Osteocyte (in vitro differentiated cells): ENCODE data around the gene ANKS1B. TPM values are rescaled to one million over a fixed set of nuclear protein-coding genes. Genes with fewer than 3 reads are reported as not detected.

Experiments used
- DNase-seq: peaks from one replicate; pipeline ENCODE4 v3.0.0; 2021; ENCODE audit warnings: mixed read lengths; ENCODE audit not compliant: unreplicated experiment; ENCODE audit errors: extremely low spot score
- H3K27ac Mint-ChIP-seq: one replicate; pipeline ENCODE4 v1.8.0; 2021; ENCODE audit warnings: mild to moderate bottlenecking, mixed read lengths; ENCODE audit not compliant: unreplicated experiment
- H3K27me3 Mint-ChIP-seq: one replicate; pipeline ENCODE4 v1.8.0; 2021; ENCODE audit warnings: mixed read lengths; ENCODE audit not compliant: unreplicated experiment
- H3K36me3 Mint-ChIP-seq: one replicate; pipeline ENCODE4 v1.8.0; 2021; ENCODE audit warnings: mixed read lengths; ENCODE audit not compliant: unreplicated experiment
- H3K4me1 Mint-ChIP-seq: one replicate; pipeline ENCODE4 v1.8.0; 2021; ENCODE audit warnings: mixed read lengths; ENCODE audit not compliant: unreplicated experiment
- H3K4me3 Mint-ChIP-seq: one replicate; pipeline ENCODE4 v1.8.0; 2021; ENCODE audit warnings: mild to moderate bottlenecking, moderate library complexity, mixed read lengths; ENCODE audit not compliant: unreplicated experiment
- H3K9me3 Mint-ChIP-seq: one replicate; pipeline ENCODE4 v1.8.0; 2021; ENCODE audit warnings: mixed read lengths; ENCODE audit not compliant: unreplicated experiment
- total RNA-seq: library from RNA; stranded (reverse); gene quantifications from 2 replicates; pipeline ENCODE4 v1.2.1, GENCODE V29; 2021
- TF ChIP-seq, protein P1 (sequence below): fragments of 200-600 bp; sonication (generic); IDR thresholded peaks from 2 replicates; pipeline ENCODE4 v1.5.0; 2021; ENCODE audit warnings: antibody characterized with exemption, mild to moderate bottlenecking, moderate library complexity

ANKS1B gene
- total RNA-seq, 1 donor from 2014 or later, result 0.70 TPM

DNA sequence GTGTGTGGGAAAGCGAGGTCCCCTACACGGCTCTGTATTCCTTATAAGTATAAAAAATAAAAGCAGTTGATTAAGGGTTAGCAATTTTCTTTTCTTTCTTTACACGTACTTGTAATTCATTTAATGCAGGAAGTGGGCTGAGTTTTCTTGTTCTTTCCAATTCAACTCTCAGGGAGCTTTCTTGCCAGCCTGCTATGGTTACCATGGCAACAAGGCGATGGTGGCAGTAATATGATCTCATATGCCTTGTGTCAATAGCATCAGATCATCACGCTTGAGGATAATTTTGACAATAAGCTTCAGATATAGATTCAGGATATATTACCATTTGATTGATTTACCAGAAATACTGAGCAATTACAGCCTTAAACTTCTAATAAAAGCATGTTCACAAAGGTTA is 873.1 kb downstream of the ANKS1B start:
- Mint-ChIP-seq H3K4me1 (no peaks in the 10 kb centered on the region), H3K36me3 (no peaks in the 10 kb centered on the region), H3K27me3 (no peaks in the 10 kb centered on the region), H3K9me3 (no peaks in the 10 kb centered on the region), H3K27ac (no peak overlapping the region), H3K4me3 (no peak overlapping the region)
- no peak for DNase-seq
- TF ChIP-seq, protein P1, sequence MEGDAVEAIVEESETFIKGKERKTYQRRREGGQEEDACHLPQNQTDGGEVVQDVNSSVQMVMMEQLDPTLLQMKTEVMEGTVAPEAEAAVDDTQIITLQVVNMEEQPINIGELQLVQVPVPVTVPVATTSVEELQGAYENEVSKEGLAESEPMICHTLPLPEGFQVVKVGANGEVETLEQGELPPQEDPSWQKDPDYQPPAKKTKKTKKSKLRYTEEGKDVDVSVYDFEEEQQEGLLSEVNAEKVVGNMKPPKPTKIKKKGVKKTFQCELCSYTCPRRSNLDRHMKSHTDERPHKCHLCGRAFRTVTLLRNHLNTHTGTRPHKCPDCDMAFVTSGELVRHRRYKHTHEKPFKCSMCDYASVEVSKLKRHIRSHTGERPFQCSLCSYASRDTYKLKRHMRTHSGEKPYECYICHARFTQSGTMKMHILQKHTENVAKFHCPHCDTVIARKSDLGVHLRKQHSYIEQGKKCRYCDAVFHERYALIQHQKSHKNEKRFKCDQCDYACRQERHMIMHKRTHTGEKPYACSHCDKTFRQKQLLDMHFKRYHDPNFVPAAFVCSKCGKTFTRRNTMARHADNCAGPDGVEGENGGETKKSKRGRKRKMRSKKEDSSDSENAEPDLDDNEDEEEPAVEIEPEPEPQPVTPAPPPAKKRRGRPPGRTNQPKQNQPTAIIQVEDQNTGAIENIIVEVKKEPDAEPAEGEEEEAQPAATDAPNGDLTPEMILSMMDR, result no peak

DNA sequence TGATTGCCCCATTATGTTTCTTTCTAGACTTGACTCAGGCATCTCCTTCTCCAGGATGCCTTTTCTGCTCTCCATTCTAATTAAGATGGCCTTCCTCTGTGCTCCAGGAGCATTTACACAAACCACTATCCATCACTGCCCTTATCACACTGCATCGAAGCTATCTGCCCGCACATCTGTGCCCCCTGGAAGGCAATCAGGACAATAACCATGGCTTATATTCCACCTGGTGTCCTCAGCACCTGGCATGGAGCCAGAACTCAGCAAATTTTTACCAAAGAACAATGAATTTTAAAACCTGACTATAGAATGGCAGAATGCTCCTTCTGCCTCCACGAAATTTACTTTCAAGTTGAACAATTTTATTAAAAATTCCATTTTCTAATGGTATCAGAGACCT is 873.9 kb downstream of the ANKS1B start:
- H3K9me3 Mint-ChIP-seq, result no peaks in the 10 kb centered on the region

DNA sequence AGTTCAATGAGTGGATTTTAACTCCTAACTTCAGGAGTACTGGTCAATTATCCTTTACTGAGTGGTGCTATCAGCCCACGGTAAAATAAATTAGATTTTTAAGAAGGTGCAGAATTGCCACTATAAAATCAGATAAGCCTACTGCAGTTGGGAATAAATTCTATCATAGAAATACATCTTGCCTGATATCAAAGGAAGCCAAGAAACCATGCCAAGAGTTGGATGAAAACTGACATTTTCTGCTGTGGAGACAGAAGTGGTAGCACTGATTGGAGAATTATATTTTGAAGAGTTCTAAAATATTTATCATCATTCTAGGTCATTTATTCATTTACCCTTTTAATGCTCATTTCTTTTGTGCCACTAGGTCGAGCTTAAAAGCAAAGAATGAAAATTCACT is 874.5 kb downstream of the ANKS1B start:
- no peak for DNase-seq
- Mint-ChIP-seq H3K9me3 (no peaks in the 10 kb centered on the region), H3K4me3 (no peak overlapping the region), H3K27me3 (no peaks in the 10 kb centered on the region), H3K36me3 (no peaks in the 10 kb centered on the region), H3K4me1 (no peaks in the 10 kb centered on the region), H3K27ac (no peak overlapping the region)
- TF ChIP-seq, protein P1, result no peak

More for the DNA sequence above, 873.9 kb downstream of the ANKS1B start:
- Mint-ChIP-seq H3K4me3 (no peak overlapping the region), H3K27ac (no peak overlapping the region), H3K4me1 (no peaks in the 10 kb centered on the region), H3K27me3 (no peaks in the 10 kb centered on the region), H3K36me3 (no peaks in the 10 kb centered on the region)
- TF ChIP-seq, protein P1, result no peak
- DNase-seq, result no peak

DNA sequence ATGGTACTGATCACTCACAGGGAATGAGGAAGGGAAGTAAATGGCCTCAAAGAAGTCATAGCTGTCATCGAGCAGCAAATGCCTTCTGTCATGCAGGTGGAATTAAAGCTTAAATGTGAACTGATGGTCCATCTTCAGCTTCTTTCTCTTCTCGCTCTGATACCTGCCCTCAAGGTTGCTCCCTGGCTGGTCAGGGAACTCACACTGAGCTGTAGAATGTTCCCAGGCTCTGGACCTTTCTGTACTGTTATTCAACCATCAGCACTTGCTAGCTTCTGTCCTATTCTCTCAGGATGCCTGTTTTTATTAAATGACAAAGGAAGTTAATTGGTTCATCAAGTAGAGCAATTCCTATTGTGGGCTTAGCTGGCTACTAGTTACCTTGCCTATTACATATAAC is 875.8 kb downstream of the ANKS1B start:
- Mint-ChIP-seq H3K4me3 (no peak overlapping the region), H3K27ac (no peak overlapping the region), H3K36me3 (no peaks in the 10 kb centered on the region), H3K9me3 (no peaks in the 10 kb centered on the region), H3K4me1 (no peaks in the 10 kb centered on the region), H3K27me3 (no peaks in the 10 kb centered on the region)
- no peak for DNase-seq
- TF ChIP-seq, protein P1, result no peak

DNA sequence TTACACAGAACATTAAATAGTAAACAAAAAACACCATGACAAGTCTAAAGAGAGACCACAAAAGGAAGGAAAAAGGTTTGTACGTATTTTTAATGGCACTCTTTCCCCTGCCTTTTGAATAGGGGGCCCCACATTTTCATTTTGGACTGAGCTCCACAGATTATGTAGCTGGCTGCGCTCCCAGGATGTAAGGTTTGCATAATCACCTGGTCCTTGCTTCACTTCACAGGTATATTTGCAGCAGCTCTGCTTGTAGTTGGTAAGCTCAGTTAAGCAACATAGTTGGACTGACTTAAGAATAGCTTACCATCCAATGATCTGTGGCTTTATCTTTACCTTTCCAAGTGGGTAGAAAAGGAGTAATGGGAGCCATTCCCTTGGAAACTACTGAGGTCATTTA is 885.0 kb downstream of the ANKS1B start:
- Mint-ChIP-seq H3K4me1 (no peaks in the 10 kb centered on the region), H3K27ac (no peak overlapping the region)

More for the DNA sequence above, 885.0 kb downstream of the ANKS1B start:
- H3K36me3 Mint-ChIP-seq, result no peaks in the 10 kb centered on the region
- no peaks in the 10 kb centered on the region for H3K27me3 Mint-ChIP-seq
- no peak overlapping the region for H3K4me3 Mint-ChIP-seq
- no peak for DNase-seq
- TF ChIP-seq, protein P1, result no peak
- H3K9me3 Mint-ChIP-seq, result no peaks in the 10 kb centered on the region
